Gastroesophageal sphincter (tissue), 4 donors: Measurements from ENCODE around the gene COTL1. TPM values are rescaled to one million over a fixed set of nuclear protein-coding genes. Genes with fewer than 3 reads are reported as not detected.

Source experiments
- ATAC-seq: fragments of 150-250 bp; one replicate; pipeline ENCODE4 v1.9.1; 2016; ENCODE audit warnings: mild to moderate bottlenecking, moderate library complexity
- H3K27ac ChIP-seq, 4 donors: fragments of 200-600 bp; sonication (generic) in 3 of 4; 1 replicate in 3 of 4; 2 replicates in 1 of 4; pipeline ENCODE4 v1.5.1; 2016 to 2019
- H3K27me3 ChIP-seq: fragments of 200-600 bp; sonication (generic); one replicate; pipeline ENCODE4 v1.5.1; 2019
- H3K36me3 ChIP-seq, 2 donors: fragments of 200-600 bp; sonication (generic); one replicate each; pipeline ENCODE4 v1.5.1; 2019; ENCODE audit warnings: control low read depth in 1 of 2
- H3K4me1 ChIP-seq, 3 donors: fragments of 200-600 bp; sonication (generic); 1 replicate in 2 of 3; 2 replicates in 1 of 3; pipeline ENCODE4 v1.5.1; 2016 to 2019; ENCODE audit warnings: control low read depth in 2 of 3
- H3K4me3 ChIP-seq, 2 donors: fragments of 200-600 bp; sonication (generic); one replicate each; pipeline ENCODE4 v1.5.1; 2019; ENCODE audit warnings: mild to moderate bottlenecking in 1 of 2, moderate library complexity in 1 of 2
- H3K9me3 ChIP-seq, 3 donors: fragments of 200-600 bp; sonication (generic); one replicate each; pipeline ENCODE4 v1.5.1; 2017 to 2019; ENCODE audit warnings: control low read depth in 2 of 3
- EP300 ChIP-seq: sonication (generic); formaldehyde crosslinking; IDR thresholded peaks from one replicate; pipeline ENCODE4 v1.6.1; 2017; ENCODE audit warnings: antibody characterized with exemption, mild to moderate bottlenecking
- POLR2A ChIP-seq, 2 donors: fragments of 450-650 bp; IDR thresholded peaks; one replicate each; pipeline ENCODE4 v1.6.1; 2017; ENCODE audit warnings: antibody characterized with exemption in 2 of 2, mild to moderate bottlenecking in 2 of 2, moderate library complexity in 1 of 2
- POLR2AphosphoS5 ChIP-seq: sonication (generic); formaldehyde crosslinking; IDR thresholded peaks from one replicate; pipeline ENCODE4 v1.6.1; 2017; ENCODE audit warnings: antibody characterized with exemption
- WGBS, 2 donors: methylation state at CpG; one replicate each; pipeline ENCODE4 v1.1.5; 2018; ENCODE audit warnings: low coverage in 1 of 2; 5-methylcytosine and 5-hydroxymethylcytosine counted together
- total RNA-seq, 4 donors: library from RNA; depleted of rRNA; stranded (reverse); fragments of >200 nt; gene quantifications; one replicate each; pipeline ENCODE4 v1.1.0, GENCODE V29; 2016
- TF ChIP-seq, protein P1 (sequence below), 4 experiments: fragments of 200-600 bp in 2 of 4; fragments of 450-650 bp in 2 of 4; sonication (generic) in 1 of 4; IDR thresholded peaks; one replicate each; pipeline ENCODE4 v1.5.1; 2017 to 2019; ENCODE audit warnings: antibody characterized with exemption in 4 of 4, mild to moderate bottlenecking in 2 of 4, moderate library complexity in 2 of 4

COTL1 gene
- total RNA-seq: 10 to 100 TPM; 13.1 to 46.2 (median 37.3) TPM

GRCh38 chr16:84617791-84618580 lies at the start of gene COTL1:
Gene COTL1 (minus strand): TSS chr16:84618078. CDS start chr16:84617914, 164 bp downstream.
- Histone ChIP-seq H3K9me3 (no peaks in the 10 kb centered on the region), H3K27me3 (peaks cover 5% of the 10 kb centered on the region), H3K4me3 (peak within 1 kb of the TSS; percentile 45 to 74), H3K36me3 (no peaks in the 10 kb centered on the region), H3K27ac (peak within 1 kb of the TSS in 3 of 4 donors; percentile 80 to 82 (median 80)), H3K4me1 (peaks cover 0 to 51% (median 25%) of the 10 kb centered on the region in 3 donors)
- WGBS, 2 donors: 0 to 1% methylated on average over 7 to 14 of the region's 76 CpGs
- TF ChIP-seq EP300 (no peak), POLR2AphosphoS5 (peak; percentile 56), POLR2A (IDR thresholded peaks at IDR 0.05) (peak; percentile 48 to 87)
- TF ChIP-seq, protein P1, sequence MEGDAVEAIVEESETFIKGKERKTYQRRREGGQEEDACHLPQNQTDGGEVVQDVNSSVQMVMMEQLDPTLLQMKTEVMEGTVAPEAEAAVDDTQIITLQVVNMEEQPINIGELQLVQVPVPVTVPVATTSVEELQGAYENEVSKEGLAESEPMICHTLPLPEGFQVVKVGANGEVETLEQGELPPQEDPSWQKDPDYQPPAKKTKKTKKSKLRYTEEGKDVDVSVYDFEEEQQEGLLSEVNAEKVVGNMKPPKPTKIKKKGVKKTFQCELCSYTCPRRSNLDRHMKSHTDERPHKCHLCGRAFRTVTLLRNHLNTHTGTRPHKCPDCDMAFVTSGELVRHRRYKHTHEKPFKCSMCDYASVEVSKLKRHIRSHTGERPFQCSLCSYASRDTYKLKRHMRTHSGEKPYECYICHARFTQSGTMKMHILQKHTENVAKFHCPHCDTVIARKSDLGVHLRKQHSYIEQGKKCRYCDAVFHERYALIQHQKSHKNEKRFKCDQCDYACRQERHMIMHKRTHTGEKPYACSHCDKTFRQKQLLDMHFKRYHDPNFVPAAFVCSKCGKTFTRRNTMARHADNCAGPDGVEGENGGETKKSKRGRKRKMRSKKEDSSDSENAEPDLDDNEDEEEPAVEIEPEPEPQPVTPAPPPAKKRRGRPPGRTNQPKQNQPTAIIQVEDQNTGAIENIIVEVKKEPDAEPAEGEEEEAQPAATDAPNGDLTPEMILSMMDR (IDR thresholded peaks at IDR 0.05): peak in 1 of 4 experiments; percentile 23
- peak; percentile 94 for ATAC-seq

GRCh38 chr16:84665843-84666242 lies 48.0 kb upstream of the COTL1 start:
- TF ChIP-seq, protein P1 (IDR thresholded peaks at IDR 0.05): no peak
- TF ChIP-seq EP300 (no peak), POLR2A (IDR thresholded peaks at IDR 0.05) (no peak), POLR2AphosphoS5 (no peak)
- H3K36me3 ChIP-seq: peaks cover 0 to 72% of the 10 kb centered on the region in 2 donors

DNA sequence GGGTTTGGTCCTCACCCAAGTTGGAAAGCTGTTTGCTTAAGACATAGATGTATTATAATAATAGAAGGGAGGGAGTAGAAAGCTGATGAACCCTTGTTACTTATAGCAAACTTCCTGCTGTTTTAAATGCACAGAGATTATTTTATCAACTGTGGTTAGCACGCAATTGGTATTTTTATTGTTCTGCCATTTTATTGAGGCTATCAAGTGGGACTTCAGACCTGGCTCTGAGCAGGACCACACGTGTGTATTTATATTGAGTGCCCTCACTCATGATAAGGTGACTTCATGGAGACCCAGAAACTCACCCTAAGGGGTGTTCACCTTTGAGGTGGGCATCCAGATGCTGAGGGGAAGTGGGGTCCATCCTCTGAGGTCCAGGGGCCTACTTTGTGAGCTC lies 47.5 kb upstream of the COTL1 start:
- H3K27ac ChIP-seq: no peak overlapping the region
- H3K4me3 ChIP-seq: no peak overlapping the region
- no peaks in the 10 kb centered on the region for H3K4me1 ChIP-seq
- 75 to 79% methylated on average over 2 of the region's 2 CpGs for WGBS, 2 donors
- no peaks in the 10 kb centered on the region for H3K27me3 ChIP-seq
- H3K36me3 ChIP-seq: peaks cover 0 to 77% of the 10 kb centered on the region in 2 donors
- TF ChIP-seq EP300: no peak
- TF ChIP-seq POLR2A (IDR thresholded peaks at IDR 0.05): no peak
- TF ChIP-seq, protein P1 (IDR thresholded peaks at IDR 0.05): no peak
- TF ChIP-seq POLR2AphosphoS5: no peak
- no peaks in the 10 kb centered on the region for H3K9me3 ChIP-seq
- no peak for ATAC-seq

More at GRCh38 chr16:84665843-84666242, 48.0 kb upstream of the COTL1 start:
- no peaks in the 10 kb centered on the region for H3K4me1 ChIP-seq
- H3K27ac ChIP-seq: no peak overlapping the region
- H3K27me3 ChIP-seq: no peaks in the 10 kb centered on the region
- 78% methylated on average over 6 of the region's 7 CpGs; no CpG with 5 or more reads in 1 of the 2 donors for WGBS, 2 donors
- ATAC-seq: no peak
- H3K9me3 ChIP-seq: no peaks in the 10 kb centered on the region
- H3K4me3 ChIP-seq: no peak overlapping the region

DNA sequence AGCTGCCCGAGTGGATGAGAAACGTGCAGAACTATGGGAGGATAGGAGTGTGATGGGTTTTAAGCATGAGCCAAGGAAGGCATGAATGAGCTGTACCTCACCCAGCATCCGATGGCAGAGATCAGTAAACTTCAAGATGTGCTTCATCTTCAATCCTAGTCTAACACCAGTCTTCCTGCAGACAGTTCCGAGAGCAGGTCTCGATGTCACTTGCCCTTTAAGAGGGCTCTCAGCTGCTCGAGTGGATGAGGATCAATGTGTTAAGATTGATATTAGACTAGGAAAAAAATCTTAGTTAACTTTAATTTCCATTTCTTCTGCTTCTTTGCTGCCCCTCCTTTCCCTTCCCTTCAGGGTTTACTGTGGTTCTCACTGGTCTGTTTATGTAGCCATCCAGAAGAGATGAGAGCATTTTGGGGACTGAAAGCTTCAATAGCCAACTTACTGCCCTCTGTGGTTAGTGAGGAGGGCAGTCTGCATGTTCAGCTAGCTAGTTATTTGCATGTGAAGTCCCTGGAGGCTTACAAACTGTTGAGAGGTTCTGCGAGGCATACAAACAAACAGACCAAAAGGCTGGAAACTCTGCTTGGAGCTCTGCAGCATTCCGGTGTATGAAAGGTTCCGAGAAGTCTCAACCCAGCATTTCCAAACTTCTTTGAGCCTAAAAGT lies 45.7 kb upstream of the COTL1 start:
- peaks cover 0 to 93% of the 10 kb centered on the region in 2 donors for H3K36me3 ChIP-seq
- H3K27me3 ChIP-seq: no peaks in the 10 kb centered on the region
- no peaks in the 10 kb centered on the region for H3K4me1 ChIP-seq
- no peaks in the 10 kb centered on the region for H3K9me3 ChIP-seq
- H3K27ac ChIP-seq: no peak overlapping the region
- WGBS, 2 donors: 54 to 64% methylated on average over 6 to 9 of the region's 9 CpGs
- no peak for TF ChIP-seq EP300
- no peak for TF ChIP-seq POLR2AphosphoS5
- TF ChIP-seq POLR2A (IDR thresholded peaks at IDR 0.05): no peak
- TF ChIP-seq, protein P1 (IDR thresholded peaks at IDR 0.05): no peak
- no peak for ATAC-seq
- H3K4me3 ChIP-seq: no peak overlapping the region
